IMR-90 (cell line): Measurements from ENCODE around the gene OPCML. TPM values are rescaled to one million over a fixed set of nuclear protein-coding genes. Genes with fewer than 3 reads are reported as not detected.

ENCODE experiments used
- ATAC-seq: fragments of 200-7000 bp; cut with Tn5 transposase; 2 replicates; pipeline ENCODE4 v1.9.1; 2020; ENCODE audit warnings: low read depth, mild to moderate bottlenecking, moderate library complexity
- BruUV-seq: library from RNA; stranded (reverse); fragments of 400-500 nt; replicated peaks from 2 replicates; lab custom pipeline; 2021; lab: Mats Ljungman, UMichigan
- CTCF ChIA-PET: fragments of 300-600 bp; formaldehyde crosslinking; extraction: SDS; loops from one replicate; lab custom pipeline; 2021; ENCODE audit warnings: antibody characterized with exemption; lab: Yijun Ruan, JAX
- POLR2A ChIA-PET: fragments of 300-600 bp; sonication (Branson Sonifier 250); formaldehyde crosslinking; loops from one replicate; lab custom pipeline; 2022; ENCODE audit warnings: antibody characterized with exemption; ENCODE audit not compliant: unreplicated experiment; lab: Charles Lee
- DNase-seq: peaks from one replicate; pipeline ENCODE4 v3.0.0; 2013
- H2AFZ ChIP-seq: replicated peaks from 2 replicates; pipeline ENCODE3; 2013; ENCODE audit warnings: low read length, mild to moderate bottlenecking; ENCODE audit not compliant: poor library complexity
- H2AK5ac ChIP-seq: 2 replicates; pipeline ENCODE4 v1.6.1; 2013; ENCODE audit warnings: low read depth, low read length, inconsistent platforms
- H2AK9ac ChIP-seq: replicated peaks from 2 replicates; pipeline ENCODE3; 2013; ENCODE audit warnings: mild to moderate bottlenecking, low read depth, low read length, moderate library complexity; ENCODE audit not compliant: poor library complexity
- H2BK120ac ChIP-seq: 2 replicates; pipeline ENCODE4 v1.6.1; 2013; ENCODE audit warnings: low read depth, low read length, inconsistent platforms
- H2BK15ac ChIP-seq: 3 replicates; pipeline ENCODE4 v1.6.1; 2013; ENCODE audit warnings: low read depth, low read length, inconsistent platforms
- H2BK20ac ChIP-seq: 2 replicates; pipeline ENCODE4 v1.6.1; 2013; ENCODE audit warnings: low read depth, mild to moderate bottlenecking, inconsistent platforms, low read length, moderate library complexity
- H2BK5ac ChIP-seq: 2 replicates; pipeline ENCODE4 v1.6.1; 2013; ENCODE audit warnings: mild to moderate bottlenecking, low read depth, low read length, inconsistent platforms; ENCODE audit not compliant: poor library complexity, severe bottlenecking
- H3K14ac ChIP-seq: replicated peaks from 2 replicates; pipeline ENCODE4 v1.6.1; 2013; ENCODE audit warnings: low read depth, low read length, inconsistent platforms
- H3K18ac ChIP-seq: 2 replicates; pipeline ENCODE4 v1.6.1; 2013; ENCODE audit warnings: low read depth, low read length, control low read depth
- H3K23ac ChIP-seq: 2 replicates; pipeline ENCODE4 v1.6.1; 2013; ENCODE audit warnings: low read depth, low read length, inconsistent platforms
- H3K27ac ChIP-seq: 2 replicates; pipeline ENCODE4 v1.5.1; 2013; ENCODE audit warnings: mild to moderate bottlenecking, control low read depth, low read length; ENCODE audit not compliant: insufficient read depth
- H3K27me3 ChIP-seq: 2 replicates; pipeline ENCODE4 v1.6.1; 2013; ENCODE audit warnings: low read length; ENCODE audit not compliant: control insufficient read depth, insufficient read depth
- H3K36me3 ChIP-seq: 2 replicates; pipeline ENCODE4 v1.6.1; 2013; ENCODE audit warnings: low read length, mixed read lengths; ENCODE audit not compliant: control insufficient read depth, insufficient read depth
- H3K4ac ChIP-seq: 2 replicates; pipeline ENCODE4 v1.6.1; 2013; ENCODE audit warnings: low read depth, low read length, inconsistent platforms
- H3K4me1 ChIP-seq: 2 replicates; pipeline ENCODE4 v1.6.1; 2013; ENCODE audit warnings: low read length, mixed read lengths; ENCODE audit not compliant: control insufficient read depth, insufficient read depth
- H3K4me2 ChIP-seq: 2 replicates; pipeline ENCODE4 v1.6.1; 2013; ENCODE audit warnings: low read depth, mild to moderate bottlenecking, control low read depth, low read length, moderate library complexity
- H3K4me3 ChIP-seq: 2 replicates; pipeline ENCODE4 v1.5.1; 2013; ENCODE audit warnings: low read depth, mild to moderate bottlenecking, control low read depth, low read length, moderate library complexity; ENCODE audit not compliant: insufficient read depth
- H3K56ac ChIP-seq: 2 replicates; pipeline ENCODE4 v1.6.1; 2013; ENCODE audit warnings: low read length, inconsistent platforms; ENCODE audit not compliant: insufficient read depth; ENCODE audit errors: extremely low read depth
- H3K79me1 ChIP-seq, 2 experiments: 2 replicates each; pipeline ENCODE4 v1.6.1; 2013; ENCODE audit warnings: low read length in 2 of 2, inconsistent platforms in 1 of 2, low read depth in 1 of 2
- H3K9ac ChIP-seq: 2 replicates; pipeline ENCODE4 v1.6.1; 2013; ENCODE audit warnings: low read depth, low read length, control low read depth
- H3K9me1 ChIP-seq: 2 replicates; pipeline ENCODE4 v1.6.1; 2013; ENCODE audit warnings: low read length, inconsistent platforms; ENCODE audit not compliant: insufficient read depth
- H3K9me3 ChIP-seq: 2 replicates; pipeline ENCODE4 v1.6.1; 2013; ENCODE audit warnings: low read length; ENCODE audit not compliant: control insufficient read depth, insufficient read depth
- H4K20me1 ChIP-seq: 2 replicates; pipeline ENCODE4 v1.6.1; 2013; ENCODE audit warnings: low read length, inconsistent platforms; ENCODE audit not compliant: insufficient read depth
- H4K5ac ChIP-seq: 2 replicates; pipeline ENCODE4 v1.6.1; 2013; ENCODE audit warnings: mild to moderate bottlenecking, low read depth, low read length, control low read depth
- H4K8ac ChIP-seq, 2 experiments: 2 replicates each; pipeline ENCODE4 v1.6.1; 2013; ENCODE audit warnings: low read depth in 2 of 2, low read length in 2 of 2, control low read depth in 1 of 2, inconsistent platforms in 1 of 2
- H4K91ac ChIP-seq: 2 replicates; pipeline ENCODE4 v1.6.1; 2013; ENCODE audit warnings: low read depth, low read length, inconsistent platforms; ENCODE audit not compliant: insufficient read depth
- BHLHE40 ChIP-seq: fragments of 150-350 bp; IDR thresholded peaks from 2 replicates; pipeline ENCODE4 v1.6.1; 2016; ENCODE audit warnings: mild to moderate bottlenecking, low read depth, low read length
- MAFK ChIP-seq: IDR thresholded peaks from 2 replicates; pipeline ENCODE4 v1.6.1; 2012; ENCODE audit warnings: low read depth, low read length, improper control_type of control experiment
- RFX5 ChIP-seq: IDR thresholded peaks from 2 replicates; pipeline ENCODE4 v1.8.0; 2012; ENCODE audit warnings: low read depth, mild to moderate bottlenecking, low read length, moderate library complexity
- SMC3 ChIP-seq: fragments of 150-350 bp; IDR thresholded peaks from 2 replicates; pipeline ENCODE4 v1.6.1; 2016; ENCODE audit warnings: low read depth, mild to moderate bottlenecking, antibody characterized with exemption, low read length, moderate library complexity
- WGBS, 2 experiments: methylation state at CpG; one replicate each; pipeline versions ENCODE4 v1.1.5 to v1.1.7; 2013; ENCODE audit warnings: missing lambda C conversion rate in 2 of 2; ENCODE audit not compliant: insufficient read length in 1 of 2; ENCODE audit errors: extremely low coverage in 2 of 2; 5-methylcytosine and 5-hydroxymethylcytosine counted together
- dilution Hi-C: fragments of 300-500 bp; cut with HindIII; formaldehyde crosslinking; loops from one replicate; pipeline ENCODE4 v1.14.3; 2018; ENCODE audit warnings: low sequenced_read_pairs; ENCODE audit not compliant: unreplicated experiment
- in situ Hi-C: fragments of 300-500 bp; cut with MboI; formaldehyde crosslinking; loops from 3 replicates; pipeline ENCODE4 v1.14.3; 2019; ENCODE audit warnings: low sequenced_read_pairs, inconsistent platforms, mixed read lengths
- intact Hi-C: fragments of 100-400 bp; cut with micrococcal nuclease; formaldehyde crosslinking; loops from 2 replicates; pipeline ENCODE4 v1.10.0; 2022
- polyA plus RNA-seq, 3 experiments: library from polyadenylated mRNA; depleted of rRNA; stranded (reverse); fragments of >200 nt; gene quantifications; 2 replicates each; pipeline ENCODE4 v1.2.3, GENCODE V29; 2012; ENCODE audit warnings: low replicate concordance in 1 of 3
- total RNA-seq: library from RNA; depleted of rRNA; stranded (reverse); fragments of >200 nt; gene quantifications from 2 replicates; pipeline ENCODE4 v1.2.3, GENCODE V29; 2012

OPCML gene
- total and polyA plus RNA-seq, 2 of the 4 experiments (the other 2 are of a cell fraction) = under 0.01 to 2.6 TPM

DNA sequence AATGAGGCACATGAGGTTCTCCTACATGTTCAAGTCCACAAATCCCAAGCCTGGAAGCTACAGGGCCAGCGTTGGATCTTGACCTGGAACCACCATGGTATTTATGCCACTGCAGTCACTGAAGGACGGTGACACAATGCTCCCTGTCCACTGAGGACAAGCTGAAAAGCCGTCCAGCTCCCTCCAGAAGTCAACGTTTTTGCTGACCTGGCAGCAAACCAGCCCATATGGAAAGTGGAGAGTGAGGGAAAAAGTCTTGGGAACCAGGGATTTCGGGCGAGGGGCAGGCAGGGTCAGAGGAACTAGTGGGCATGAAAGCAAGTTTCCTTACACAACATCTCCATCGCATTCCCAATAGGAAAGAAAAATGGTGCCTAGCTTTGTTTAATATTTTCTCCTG lies 33.3 kb downstream of the OPCML start:
- 30% methylated on average over 2 of the region's 7 CpGs; no CpG with 5 or more reads in 1 of the 2 experiments for WGBS, 2 experiments
- H2BK20ac ChIP-seq = no peak overlapping the region
- no peak for DNase-seq
- H2BK5ac ChIP-seq = no peak overlapping the region
- dilution Hi-C loops (no loop called here), in situ Hi-C loops (no loop called here), intact Hi-C loops (no loop called here)
- H3K23ac ChIP-seq = no peak overlapping the region
- no peak overlapping the region for H3K27ac ChIP-seq
- ChIA-PET CTCF (no interaction called here), POLR2A (no interaction called here)
- H3K4ac ChIP-seq = no peak overlapping the region
- no peak overlapping the region for H3K4me3 ChIP-seq
- H4K91ac ChIP-seq = no peak overlapping the region
- H2AK9ac ChIP-seq = peak overlapping the region; percentile 16
- no peaks in the 10 kb centered on the region for H3K79me1 ChIP-seq
- H2BK120ac ChIP-seq = no peak overlapping the region
- H2BK15ac ChIP-seq = no peak overlapping the region
- BruUV-seq = no TSS peak
- H3K9me1 ChIP-seq = no peaks in the 10 kb centered on the region
- 0 out of 2 replicates have a peak, but pooled peaks have one; percentile 25 for TF ChIP-seq MAFK
- TF ChIP-seq RFX5 = no peak
- no peak for TF ChIP-seq BHLHE40
- no peak for TF ChIP-seq SMC3
- H3K18ac ChIP-seq = no peak overlapping the region
- H3K14ac ChIP-seq = no peak overlapping the region
- no peak overlapping the region for H2AK5ac ChIP-seq
- no peak overlapping the region for H4K5ac ChIP-seq
- no peaks in the 10 kb centered on the region for H3K27me3 ChIP-seq
- no peaks in the 10 kb centered on the region for H3K4me1 ChIP-seq
- H3K4me2 ChIP-seq = no peak overlapping the region
- ATAC-seq = no peak
- H3K56ac ChIP-seq = no peak overlapping the region
- H4K8ac ChIP-seq = no peak overlapping the region
- H3K9ac ChIP-seq = no peak overlapping the region
- peaks cover 36% of the 10 kb centered on the region for H3K9me3 ChIP-seq
- H2AFZ ChIP-seq = no peak overlapping the region
- no peaks in the 10 kb centered on the region for H4K20me1 ChIP-seq
- no peaks in the 10 kb centered on the region for H3K36me3 ChIP-seq
